ENCODE results near the gene PTPRR. TPM values are rescaled to one million over a fixed set of nuclear protein-coding genes. Genes with fewer than 3 reads are reported as not detected.
A peak's percentile ranks its signal among the peaks of the same experiment; 100 is the strongest.

PTPRR gene
- total RNA-seq, 2 experiments from 2014 or later, result not detected

GRCh38 chr12:70663838-70664237 lies 256.7 kb downstream of the PTPRR start:
- Mint-ChIP-seq H3K4me3 (no peak overlapping the region), H3K27ac (no peak overlapping the region), H3K36me3 (ENCODE audit: low read depth) (no peaks in the 10 kb centered on the region), H3K9me3 (no peaks in the 10 kb centered on the region), H3K27me3 (peaks cover 4% of the 10 kb centered on the region), H3K4me1 (ENCODE audit: low read depth) (no peaks in the 10 kb centered on the region)
- intact Hi-C loops (cut with DNase I, micrococcal nuclease), result no loop called here
- DNase-seq (no peak), ATAC-seq (ENCODE audit: poor library complexity) (no peak)
- Histone ChIP-seq H3K27ac (ENCODE audit: low read depth in 1 of 2, low read length in 2 of 2) (no peak overlapping the region), H3K27me3 (ENCODE audit: control insufficient read depth in 1 of 2, insufficient read depth in 2 of 2, low read length in 2 of 2) (no peaks in the 10 kb centered on the region), H3K9me3 (ENCODE audit: control insufficient read depth in 1 of 2, insufficient read depth in 1 of 2, low read length in 2 of 2) (no peaks in the 10 kb centered on the region), H3K4me1 (ENCODE audit: insufficient read depth, low read length) (no peaks in the 10 kb centered on the region), H3K4me3 (ENCODE audit: low read length) (no peak overlapping the region), H3K36me3 (ENCODE audit: insufficient read depth, low read length) (no peaks in the 10 kb centered on the region)
- ChIA-PET CTCF (no interaction called here), POLR2A (no interaction called here)
- TF ChIP-seq CTCF (IDR thresholded peaks at IDR 0.05), result no peak

GRCh38 chr12:70661466-70662161 lies 258.9 kb downstream of the PTPRR start:
- H3K4me1 ChIP-seq (ENCODE audit: insufficient read depth, low read length), result no peaks in the 10 kb centered on the region
- no peaks in the 10 kb centered on the region for H3K9me3 ChIP-seq (ENCODE audit: control insufficient read depth in 1 of 2, insufficient read depth in 1 of 2, low read length in 2 of 2)
- TF ChIP-seq CTCF (IDR thresholded peaks at IDR 0.05), result no peak
- no peak overlapping the region for H3K27ac Mint-ChIP-seq
- H3K4me3 Mint-ChIP-seq, result no peak overlapping the region
- intact Hi-C loops (cut with DNase I, micrococcal nuclease), result no loop called here
- no peak overlapping the region for H3K27ac ChIP-seq (ENCODE audit: low read depth in 1 of 2, low read length in 2 of 2)
- CTCF ChIA-PET, result no interaction called here
- H3K27me3 Mint-ChIP-seq, result no peaks in the 10 kb centered on the region
- DNase-seq (no peak), ATAC-seq (ENCODE audit: poor library complexity) (no peak)
- no peaks in the 10 kb centered on the region for H3K36me3 ChIP-seq (ENCODE audit: insufficient read depth, low read length)
- POLR2A ChIA-PET, result no interaction called here
- no peaks in the 10 kb centered on the region for H3K4me1 Mint-ChIP-seq (ENCODE audit: low read depth)
- H3K4me3 ChIP-seq (ENCODE audit: low read length), result no peak overlapping the region
- no peaks in the 10 kb centered on the region for H3K27me3 ChIP-seq (ENCODE audit: control insufficient read depth in 1 of 2, insufficient read depth in 2 of 2, low read length in 2 of 2)
- H3K36me3 Mint-ChIP-seq (ENCODE audit: low read depth), result no peaks in the 10 kb centered on the region
- H3K9me3 Mint-ChIP-seq, result no peaks in the 10 kb centered on the region

GRCh38 chr12:70660620-70661219 lies 259.8 kb downstream of the PTPRR start:
- DNase-seq (peak in 2 of 14 experiments; percentile 0 to 30), ATAC-seq (ENCODE audit: poor library complexity) (no peak)
- intact Hi-C loops (cut with DNase I, micrococcal nuclease), result no loop called here
- no peaks in the 10 kb centered on the region for H3K27me3 ChIP-seq (ENCODE audit: control insufficient read depth in 1 of 2, insufficient read depth in 2 of 2, low read length in 2 of 2)
- no peaks in the 10 kb centered on the region for H3K4me1 Mint-ChIP-seq (ENCODE audit: low read depth)
- H3K36me3 Mint-ChIP-seq (ENCODE audit: low read depth), result no peaks in the 10 kb centered on the region
- no peak overlapping the region for H3K27ac Mint-ChIP-seq
- H3K9me3 ChIP-seq (ENCODE audit: control insufficient read depth in 1 of 2, insufficient read depth in 1 of 2, low read length in 2 of 2), result no peaks in the 10 kb centered on the region
- H3K36me3 ChIP-seq (ENCODE audit: insufficient read depth, low read length), result no peaks in the 10 kb centered on the region
- no peaks in the 10 kb centered on the region for H3K9me3 Mint-ChIP-seq
- POLR2A ChIA-PET, result no interaction called here
- no peak overlapping the region for H3K27ac ChIP-seq (ENCODE audit: low read depth in 1 of 2, low read length in 2 of 2)
- H3K4me3 ChIP-seq (ENCODE audit: low read length), result no peak overlapping the region
- H3K4me3 Mint-ChIP-seq, result no peak overlapping the region
- no peaks in the 10 kb centered on the region for H3K27me3 Mint-ChIP-seq
- no peak for TF ChIP-seq CTCF (IDR thresholded peaks at IDR 0.05)
- CTCF ChIA-PET, result no interaction called here
- no peaks in the 10 kb centered on the region for H3K4me1 ChIP-seq (ENCODE audit: insufficient read depth, low read length)
